H9 (cell line): Measurements from ENCODE around the gene AKAP1. TPM values are rescaled to one million over a fixed set of nuclear protein-coding genes. Genes with fewer than 3 reads are reported as not detected.

Experiments
- DNase-seq: peaks from one replicate; pipeline ENCODE4 v3.0.0-alpha.2; 2017
- H2AFZ ChIP-seq: one replicate; pipeline ENCODE4 v1.6.1; 2013; ENCODE audit warnings: mild to moderate bottlenecking, low read length, control low read depth, moderate library complexity
- H2AK5ac ChIP-seq: 2 replicates; pipeline ENCODE4 v1.6.1; 2013; ENCODE audit warnings: low read length, control low read depth, mixed read lengths; ENCODE audit not compliant: insufficient read length
- H2BK120ac ChIP-seq: one replicate; pipeline ENCODE4 v1.6.1; 2013; ENCODE audit warnings: low read depth, mild to moderate bottlenecking, low read length, control low read depth, inconsistent platforms; ENCODE audit not compliant: poor library complexity, severe bottlenecking
- H2BK12ac ChIP-seq: 2 replicates; pipeline ENCODE4 v1.6.1; 2013; ENCODE audit warnings: low read length, control low read depth, mixed read lengths, low read depth; ENCODE audit not compliant: insufficient read length
- H2BK15ac ChIP-seq: 2 replicates; pipeline ENCODE4 v1.6.1; 2013; ENCODE audit warnings: low read depth, low read length, control low read depth
- H2BK20ac ChIP-seq: one replicate; pipeline ENCODE4 v1.6.1; 2013; ENCODE audit warnings: low read depth, mild to moderate bottlenecking, low read length, control low read depth, inconsistent platforms; ENCODE audit not compliant: poor library complexity, severe bottlenecking
- H2BK5ac ChIP-seq: 2 replicates; pipeline ENCODE4 v1.6.1; 2013; ENCODE audit warnings: low read length, control low read depth, mixed read lengths; ENCODE audit not compliant: insufficient read length
- H3K14ac ChIP-seq: 2 replicates; pipeline ENCODE4 v1.6.1; 2013; ENCODE audit warnings: low read length, control low read depth; ENCODE audit not compliant: insufficient read depth
- H3K18ac ChIP-seq: 2 replicates; pipeline ENCODE4 v1.6.1; 2013; ENCODE audit warnings: low read depth, mild to moderate bottlenecking, mixed read lengths, low read length, control low read depth; ENCODE audit not compliant: insufficient read length
- H3K23ac ChIP-seq: 2 replicates; pipeline ENCODE4 v1.6.1; 2013; ENCODE audit warnings: low read length, control low read depth, mixed read lengths, low read depth; ENCODE audit not compliant: insufficient read length
- H3K23me2 ChIP-seq: 2 replicates; pipeline ENCODE4 v1.6.1; 2013; ENCODE audit warnings: low read depth, mild to moderate bottlenecking, mixed read lengths, low read length, control low read depth; ENCODE audit not compliant: insufficient read length, poor library complexity, severe bottlenecking
- H3K27ac ChIP-seq: 2 replicates; pipeline ENCODE4 v1.5.1; 2013; ENCODE audit warnings: low read length, control low read depth, mixed read lengths, low read depth; ENCODE audit not compliant: insufficient read length
- H3K27me3 ChIP-seq: 2 replicates; pipeline ENCODE4 v1.6.1; 2013; ENCODE audit warnings: low read length, control low read depth, inconsistent platforms; ENCODE audit not compliant: insufficient read depth
- H3K4ac ChIP-seq: 2 replicates; pipeline ENCODE4 v1.6.1; 2013; ENCODE audit warnings: low read depth, mild to moderate bottlenecking, control low read depth, inconsistent platforms, low read length, moderate library complexity
- H3K4me1 ChIP-seq: 2 replicates; pipeline ENCODE4 v1.6.1; 2013; ENCODE audit warnings: low read length, control low read depth, inconsistent platforms; ENCODE audit not compliant: insufficient read depth
- H3K4me2 ChIP-seq: 2 replicates; pipeline ENCODE4 v1.6.1; 2013; ENCODE audit warnings: low read length, control low read depth, mixed read lengths; ENCODE audit not compliant: insufficient read length, insufficient read depth
- H3K56ac ChIP-seq: 2 replicates; pipeline ENCODE4 v1.6.1; 2013; ENCODE audit warnings: low read depth, mild to moderate bottlenecking, mixed read lengths, low read length, control low read depth; ENCODE audit not compliant: insufficient read length
- H3K79me1 ChIP-seq: 2 replicates; pipeline ENCODE4 v1.6.1; 2013; ENCODE audit warnings: low read depth, mild to moderate bottlenecking, moderate library complexity, low read length, control low read depth, inconsistent platforms; ENCODE audit not compliant: insufficient read depth, poor library complexity, severe bottlenecking
- H3K79me2 ChIP-seq: 2 replicates; pipeline ENCODE4 v1.6.1; 2013; ENCODE audit warnings: low read length, control low read depth, inconsistent platforms; ENCODE audit not compliant: insufficient read depth
- H3K9ac ChIP-seq: 2 replicates; pipeline ENCODE4 v1.6.1; 2013; ENCODE audit warnings: low read length, control low read depth, mixed read lengths; ENCODE audit not compliant: insufficient read length; ENCODE audit errors: extremely low read depth
- H3K9me3 ChIP-seq: one replicate; pipeline ENCODE4 v1.6.1; 2013; ENCODE audit warnings: low read depth, low read length, inconsistent platforms; ENCODE audit not compliant: control insufficient read depth
- H3T11ph ChIP-seq: one replicate; pipeline ENCODE4 v1.6.1; 2013; ENCODE audit warnings: mild to moderate bottlenecking, low read length, control low read depth, inconsistent platforms
- H4K20me1 ChIP-seq: one replicate; pipeline ENCODE4 v1.6.1; 2013; ENCODE audit not compliant: control insufficient read depth, insufficient read length, insufficient read depth
- H4K5ac ChIP-seq: 2 replicates; pipeline ENCODE4 v1.6.1; 2013; ENCODE audit warnings: low read depth, mild to moderate bottlenecking, mixed read lengths, low read length, control low read depth; ENCODE audit not compliant: insufficient read length
- H4K8ac ChIP-seq: replicated peaks from 2 replicates; pipeline ENCODE4 v1.6.1; 2013; ENCODE audit warnings: low read length, control low read depth, mixed read lengths, low read depth; ENCODE audit not compliant: insufficient read length
- H4K91ac ChIP-seq: 2 replicates; pipeline ENCODE4 v1.6.1; 2013; ENCODE audit warnings: low read depth, mild to moderate bottlenecking, moderate library complexity, mixed read lengths, low read length, control low read depth; ENCODE audit not compliant: insufficient read length
- H3K27ac Mint-ChIP-seq, 3 experiments: 2 replicates in 2 of 3; 3 replicates in 1 of 3; pipeline ENCODE4 v1.8.0; 2020 to 2021; ENCODE audit warnings: mixed read lengths in 3 of 3, mild to moderate bottlenecking in 1 of 3, moderate library complexity in 1 of 3
- H3K27me3 Mint-ChIP-seq: 2 replicates; pipeline ENCODE4 v1.8.0; 2021; ENCODE audit warnings: low read depth, mild to moderate bottlenecking, moderate library complexity, mixed read lengths
- H3K36me3 Mint-ChIP-seq, 3 experiments: 2 replicates in 2 of 3; 3 replicates in 1 of 3; pipeline ENCODE4 v1.8.0; 2020 to 2021; ENCODE audit warnings: low read depth in 3 of 3, mixed read lengths in 3 of 3; ENCODE audit not compliant: insufficient read depth in 1 of 3
- H3K4me1 Mint-ChIP-seq, 2 experiments: 2 replicates each; pipeline ENCODE4 v1.8.0; 2020; ENCODE audit warnings: mixed read lengths in 2 of 2
- H3K4me3 Mint-ChIP-seq, 2 experiments: 2 replicates in 1 of 2; 3 replicates in 1 of 2; pipeline ENCODE4 v1.8.0; 2020 to 2021; ENCODE audit warnings: mild to moderate bottlenecking in 2 of 2, mixed read lengths in 2 of 2, moderate library complexity in 1 of 2
- H3K9me3 Mint-ChIP-seq, 2 experiments: 2 replicates in 1 of 2; 3 replicates in 1 of 2; pipeline ENCODE4 v1.8.0; 2020; ENCODE audit warnings: mild to moderate bottlenecking in 2 of 2, mixed read lengths in 2 of 2, moderate library complexity in 1 of 2
- WGBS: extraction: QIAGEN DNeasy Blood & Tissue Kit; methylation state at CpG from one replicate; pipeline ENCODE4 v1.1.7; 2013; ENCODE audit warnings: missing lambda C conversion rate, low lambda C conversion rate, mixed read lengths; ENCODE audit not compliant: insufficient read length; ENCODE audit errors: extremely low coverage; 5-methylcytosine and 5-hydroxymethylcytosine counted together
- total RNA-seq: library from RNA; stranded (reverse); gene quantifications from 2 replicates; pipeline ENCODE4 v1.2.1, GENCODE V29; 2021
- TF ChIP-seq, protein P1 (sequence below): fragments of 200-600 bp; sonication (generic); conservative IDR thresholded peaks from 3 replicates; pipeline ENCODE4 v1.8.0; 2021; ENCODE audit warnings: antibody characterized with exemption, mild to moderate bottlenecking

AKAP1 gene
- total RNA-seq, 1 experiment from 2014 or later, result 61.2 TPM

DNA sequence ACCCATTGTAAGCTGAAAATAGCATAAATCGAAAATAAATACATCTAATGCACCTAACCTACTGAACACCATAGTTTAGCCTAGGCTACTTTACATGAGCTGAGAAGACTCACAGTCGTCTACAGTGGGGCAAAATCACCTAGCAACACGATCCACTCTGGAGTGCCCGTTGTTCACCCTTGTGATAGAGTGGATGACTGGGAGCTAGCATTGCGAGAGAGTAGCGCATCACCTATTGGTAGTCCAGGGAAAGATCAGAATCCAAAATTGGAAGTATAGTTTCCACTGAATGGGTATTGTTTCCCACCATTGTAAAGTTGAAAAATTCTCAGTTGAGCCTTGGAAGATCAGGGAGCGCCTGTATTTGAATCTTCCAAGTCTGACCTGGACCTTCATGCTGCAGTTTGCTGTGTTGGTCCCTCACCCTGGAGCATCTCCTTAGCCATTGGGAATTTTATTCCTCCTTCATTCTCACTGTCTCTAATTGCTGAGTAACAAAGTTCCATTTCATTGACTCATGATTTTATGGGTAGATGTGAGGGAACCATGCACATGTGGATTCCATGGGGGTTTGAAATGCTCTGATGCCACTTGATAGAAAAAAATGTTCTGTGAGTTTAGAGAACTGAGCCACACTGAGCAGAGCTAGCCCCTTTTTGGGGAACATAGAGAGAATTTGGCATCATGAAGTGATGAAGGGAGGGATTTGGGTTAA is 19.6 kb downstream of the AKAP1 start:
- H2BK20ac ChIP-seq, result no peak overlapping the region
- peaks cover 11% of the 10 kb centered on the region; the same call in 1 of the 2 replicates for H3K79me2 ChIP-seq
- peaks cover 66 to 74% of the 10 kb centered on the region in 2 experiments for H3K4me1 Mint-ChIP-seq

More for the DNA sequence above, 19.6 kb downstream of the AKAP1 start:
- Histone ChIP-seq H3K4me2 (no peak overlapping the region), H3K27me3 (no peaks in the 10 kb centered on the region), H3K14ac (no peak overlapping the region), H3K4ac (no peak overlapping the region), H4K20me1 (no peaks in the 10 kb centered on the region), H2AK5ac (no peak overlapping the region), H3T11ph (no peak overlapping the region), H2BK15ac (no peak overlapping the region), H3K23me2 (no peaks in the 10 kb centered on the region), H4K91ac (no peak overlapping the region), H2BK12ac (no peak overlapping the region), H3K9me3 (no peaks in the 10 kb centered on the region), H3K9ac (no peak overlapping the region), H3K4me1 (peaks cover 4% of the 10 kb centered on the region; the same call in 1 of the 2 replicates), H3K79me1 (peaks cover 9% of the 10 kb centered on the region), H3K56ac (no peak overlapping the region), H2BK120ac (no peak overlapping the region), H3K23ac (no peak overlapping the region), H2BK5ac (no peak overlapping the region), H4K5ac (no peak overlapping the region), H2AFZ (no peak overlapping the region), H3K18ac (no peak overlapping the region), H4K8ac (no peak overlapping the region), H3K27ac (no peak overlapping the region)
- no peaks in the 10 kb centered on the region for H3K9me3 Mint-ChIP-seq
- H3K36me3 Mint-ChIP-seq, result peaks cover 7 to 23% (median 16%) of the 10 kb centered on the region in 3 experiments; a peak in 5 of 7 replicates
- no peak overlapping the region; a peak in 2 of 7 replicates for H3K27ac Mint-ChIP-seq
- no peak for DNase-seq
- no peaks in the 10 kb centered on the region for H3K27me3 Mint-ChIP-seq
- TF ChIP-seq, protein P1, sequence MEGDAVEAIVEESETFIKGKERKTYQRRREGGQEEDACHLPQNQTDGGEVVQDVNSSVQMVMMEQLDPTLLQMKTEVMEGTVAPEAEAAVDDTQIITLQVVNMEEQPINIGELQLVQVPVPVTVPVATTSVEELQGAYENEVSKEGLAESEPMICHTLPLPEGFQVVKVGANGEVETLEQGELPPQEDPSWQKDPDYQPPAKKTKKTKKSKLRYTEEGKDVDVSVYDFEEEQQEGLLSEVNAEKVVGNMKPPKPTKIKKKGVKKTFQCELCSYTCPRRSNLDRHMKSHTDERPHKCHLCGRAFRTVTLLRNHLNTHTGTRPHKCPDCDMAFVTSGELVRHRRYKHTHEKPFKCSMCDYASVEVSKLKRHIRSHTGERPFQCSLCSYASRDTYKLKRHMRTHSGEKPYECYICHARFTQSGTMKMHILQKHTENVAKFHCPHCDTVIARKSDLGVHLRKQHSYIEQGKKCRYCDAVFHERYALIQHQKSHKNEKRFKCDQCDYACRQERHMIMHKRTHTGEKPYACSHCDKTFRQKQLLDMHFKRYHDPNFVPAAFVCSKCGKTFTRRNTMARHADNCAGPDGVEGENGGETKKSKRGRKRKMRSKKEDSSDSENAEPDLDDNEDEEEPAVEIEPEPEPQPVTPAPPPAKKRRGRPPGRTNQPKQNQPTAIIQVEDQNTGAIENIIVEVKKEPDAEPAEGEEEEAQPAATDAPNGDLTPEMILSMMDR, result no peak
- WGBS, result no CpG with 5 or more reads among the region's 7 CpGs
- no peak overlapping the region for H3K4me3 Mint-ChIP-seq
